ENCODE results near the gene IRX3.
A peak's percentile ranks its signal among the peaks of the same experiment; 100 is the strongest.

IRX3 gene

DNA sequence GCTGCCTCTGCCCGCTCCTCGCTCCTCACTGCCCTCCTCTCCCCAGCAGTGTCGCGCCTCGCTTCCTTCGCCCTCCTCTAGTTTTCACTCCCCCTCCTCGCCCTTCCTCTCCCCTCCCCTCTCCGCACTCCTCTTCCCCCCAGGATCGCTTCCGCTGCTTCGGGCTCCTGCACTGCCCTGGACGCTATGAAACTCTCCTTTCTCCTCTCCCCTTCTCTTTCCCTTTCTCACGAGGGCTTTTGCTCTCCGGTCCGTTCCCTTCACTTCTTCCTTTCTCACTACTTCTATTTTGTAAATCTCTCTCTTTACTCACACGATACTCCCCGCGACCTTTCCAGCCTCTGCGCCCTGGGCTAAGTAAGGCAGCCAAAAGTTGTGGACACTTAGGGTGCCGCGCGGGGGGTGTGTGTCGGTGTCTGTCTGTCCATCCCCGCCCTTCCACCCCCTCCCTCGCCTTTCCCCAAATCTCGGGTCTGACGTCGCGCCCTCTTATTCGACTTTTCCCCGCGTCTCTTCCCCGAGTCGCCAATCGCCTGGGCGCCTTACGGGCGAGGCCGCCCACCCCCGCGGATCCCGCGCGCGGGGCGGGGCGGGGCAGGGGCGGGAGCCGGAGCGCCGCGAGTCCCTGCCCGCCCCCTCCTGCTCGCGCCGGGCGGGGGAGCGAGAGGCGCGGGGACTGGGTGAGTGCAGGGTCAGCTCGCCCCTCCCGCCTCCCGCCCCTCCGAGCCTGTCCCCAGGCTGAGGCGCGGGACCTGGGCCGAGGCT lies at the start of gene IRX3:
TSS of gene IRX3 (minus strand) at position 422 of the 765 bp plus-strand sequence. CDS start 737 bp downstream, outside the sequence.
- H3K9me3 Mint-ChIP-seq: no peaks in the 10 kb centered on the region
- H3K27ac Mint-ChIP-seq: no peak within 1 kb of the TSS
- H3K4me3 Mint-ChIP-seq: peak within 1 kb of the TSS; percentile 47
- peaks cover 43% of the 10 kb centered on the region for H3K4me1 Mint-ChIP-seq
- DNase-seq (ENCODE audit: low spot score in 2 of 2) (no peak), ATAC-seq (no peak)
- H3K36me3 Mint-ChIP-seq: peaks cover 13% of the 10 kb centered on the region

DNA sequence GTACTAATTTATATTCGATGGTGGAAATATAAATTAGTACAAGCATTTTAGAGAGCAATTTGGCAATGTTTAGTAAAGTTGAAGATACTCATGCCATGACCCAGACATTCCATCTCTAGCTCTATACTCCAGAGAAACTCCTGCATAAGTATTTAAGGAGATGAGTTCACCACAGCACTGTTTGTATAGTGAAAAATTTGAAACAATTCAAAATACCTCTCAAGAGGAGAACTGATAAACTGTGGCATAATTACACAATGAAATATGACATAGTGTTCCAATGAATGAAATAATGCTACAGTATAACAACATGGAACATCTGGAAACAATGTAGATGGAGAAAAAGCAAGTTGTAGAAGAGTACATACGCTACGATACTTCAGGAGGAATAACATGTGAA lies 48.6 kb upstream of the IRX3 start:
- no peak overlapping the region for H3K4me3 Mint-ChIP-seq
- H3K4me1 Mint-ChIP-seq: no peaks in the 10 kb centered on the region
- no peak for ATAC-seq
- H3K27ac Mint-ChIP-seq: no peak overlapping the region
- H3K36me3 Mint-ChIP-seq: no peaks in the 10 kb centered on the region
- H3K9me3 Mint-ChIP-seq: no peaks in the 10 kb centered on the region
- no peak for DNase-seq (ENCODE audit: low spot score in 2 of 2)

DNA sequence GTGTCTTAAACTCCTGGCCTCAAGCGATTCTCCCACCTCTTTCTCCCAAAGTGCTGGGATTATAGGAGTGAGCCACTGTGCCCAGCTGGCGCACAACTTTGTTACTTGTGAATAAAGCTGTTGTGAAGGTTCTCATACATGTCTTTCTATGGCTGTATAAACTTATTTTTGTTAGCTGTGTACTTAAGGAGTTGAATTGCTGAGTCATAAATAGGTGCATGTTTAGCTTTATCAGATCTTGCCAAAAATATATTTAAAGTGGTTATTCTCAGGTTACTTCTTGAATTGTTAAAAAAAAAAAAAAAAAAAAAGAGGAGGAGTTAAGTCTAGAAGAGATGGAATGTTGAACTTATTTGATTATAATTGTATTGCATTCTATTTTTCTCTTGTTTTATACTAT lies 47.6 kb upstream of the IRX3 start:
- ATAC-seq: no peak

DNA sequence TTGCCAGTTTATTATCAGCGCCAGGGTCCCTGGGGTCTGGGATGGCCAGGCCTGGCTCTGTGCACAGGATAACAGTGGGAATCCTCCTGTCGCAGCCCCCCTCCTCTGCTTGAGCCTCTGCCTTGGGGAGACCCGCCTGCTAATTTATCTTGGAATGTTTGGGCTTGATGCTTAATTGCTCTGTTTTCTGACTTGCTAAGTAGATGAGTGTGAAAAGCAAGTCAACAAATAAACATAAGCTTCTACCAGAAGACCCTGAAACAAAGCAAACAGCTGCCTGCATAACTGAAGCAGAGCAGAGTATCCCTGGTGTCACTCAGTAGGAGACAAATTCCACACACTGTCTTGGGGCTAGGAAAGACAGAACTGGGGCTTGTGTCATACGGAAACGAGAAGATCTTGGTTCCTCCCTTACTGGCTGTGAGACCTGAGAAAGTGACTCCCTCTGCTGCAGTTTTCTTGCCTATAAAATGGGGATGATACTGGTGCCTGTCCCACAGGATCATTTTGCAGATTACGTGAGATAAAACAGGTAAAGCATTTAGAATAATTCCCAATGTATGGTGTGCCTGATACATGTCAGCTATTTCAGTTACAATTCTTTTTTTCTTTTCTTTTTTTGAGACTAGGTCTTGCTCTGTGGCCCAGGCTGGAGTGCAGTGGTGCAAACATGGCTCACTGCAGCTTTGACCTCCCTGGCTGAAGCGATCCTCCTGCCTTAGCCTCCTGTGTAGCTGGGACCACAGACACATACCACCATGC lies 44.8 kb upstream of the IRX3 start:
- Mint-ChIP-seq H3K4me3 (no peak overlapping the region), H3K27ac (no peak overlapping the region), H3K4me1 (no peaks in the 10 kb centered on the region), H3K9me3 (no peaks in the 10 kb centered on the region), H3K36me3 (no peaks in the 10 kb centered on the region)
- ATAC-seq: peak; percentile 36
- no peak for DNase-seq (ENCODE audit: low spot score in 2 of 2)

More for the DNA sequence above, 47.6 kb upstream of the IRX3 start:
- H3K4me1 Mint-ChIP-seq: no peaks in the 10 kb centered on the region
- no peak overlapping the region for H3K4me3 Mint-ChIP-seq
- DNase-seq (ENCODE audit: low spot score in 2 of 2): no peak
- H3K27ac Mint-ChIP-seq: no peak overlapping the region
- H3K36me3 Mint-ChIP-seq: no peaks in the 10 kb centered on the region
- H3K9me3 Mint-ChIP-seq: no peaks in the 10 kb centered on the region

DNA sequence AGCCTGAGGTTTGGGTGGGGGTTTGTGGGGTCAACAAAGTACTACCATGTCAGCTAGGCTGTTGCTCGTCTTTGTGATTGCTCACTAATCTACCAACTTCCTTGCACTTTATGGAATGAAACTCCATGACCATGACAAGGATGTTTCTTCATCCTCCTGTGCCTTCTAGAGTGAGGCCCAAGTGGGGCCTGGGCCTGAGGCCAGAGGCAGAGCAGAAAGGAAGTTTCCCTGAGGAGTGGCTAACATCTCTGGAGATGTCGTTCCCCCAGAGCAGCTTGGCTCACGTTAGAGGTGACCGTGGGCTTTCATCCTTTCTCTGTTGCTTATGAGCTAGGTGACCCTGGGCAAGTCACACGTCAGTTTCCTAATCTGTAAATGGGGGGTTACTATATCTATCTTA lies 41.0 kb upstream of the IRX3 start:
- Mint-ChIP-seq H3K36me3 (no peaks in the 10 kb centered on the region), H3K27ac (no peak overlapping the region), H3K4me1 (no peaks in the 10 kb centered on the region), H3K9me3 (no peaks in the 10 kb centered on the region), H3K4me3 (no peak overlapping the region)
- ATAC-seq (no peak), DNase-seq (ENCODE audit: low spot score in 2 of 2) (no peak)

DNA sequence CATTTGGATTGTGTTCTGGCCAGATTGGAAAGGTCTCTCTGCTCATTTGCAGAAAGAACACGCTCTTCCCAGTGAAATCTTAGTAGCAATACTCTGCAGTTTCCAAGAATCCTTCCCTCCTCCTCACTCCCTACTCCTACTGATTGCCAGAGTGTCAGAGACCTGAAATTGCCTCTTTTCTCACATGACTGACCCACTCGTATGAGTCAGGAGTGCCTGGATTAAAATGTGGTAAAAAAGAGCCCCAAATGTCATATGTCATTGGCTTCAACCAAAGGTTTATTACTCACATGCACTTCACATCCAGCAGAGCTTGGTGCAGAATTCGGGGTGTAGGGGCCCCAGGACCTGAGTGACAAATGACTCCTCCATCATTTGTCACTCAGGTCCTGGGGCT lies 39.7 kb upstream of the IRX3 start:
- Mint-ChIP-seq H3K4me1 (no peaks in the 10 kb centered on the region), H3K4me3 (no peak overlapping the region), H3K36me3 (no peaks in the 10 kb centered on the region), H3K9me3 (no peaks in the 10 kb centered on the region), H3K27ac (no peak overlapping the region)
- DNase-seq (ENCODE audit: low spot score in 2 of 2) (no peak), ATAC-seq (no peak)

DNA sequence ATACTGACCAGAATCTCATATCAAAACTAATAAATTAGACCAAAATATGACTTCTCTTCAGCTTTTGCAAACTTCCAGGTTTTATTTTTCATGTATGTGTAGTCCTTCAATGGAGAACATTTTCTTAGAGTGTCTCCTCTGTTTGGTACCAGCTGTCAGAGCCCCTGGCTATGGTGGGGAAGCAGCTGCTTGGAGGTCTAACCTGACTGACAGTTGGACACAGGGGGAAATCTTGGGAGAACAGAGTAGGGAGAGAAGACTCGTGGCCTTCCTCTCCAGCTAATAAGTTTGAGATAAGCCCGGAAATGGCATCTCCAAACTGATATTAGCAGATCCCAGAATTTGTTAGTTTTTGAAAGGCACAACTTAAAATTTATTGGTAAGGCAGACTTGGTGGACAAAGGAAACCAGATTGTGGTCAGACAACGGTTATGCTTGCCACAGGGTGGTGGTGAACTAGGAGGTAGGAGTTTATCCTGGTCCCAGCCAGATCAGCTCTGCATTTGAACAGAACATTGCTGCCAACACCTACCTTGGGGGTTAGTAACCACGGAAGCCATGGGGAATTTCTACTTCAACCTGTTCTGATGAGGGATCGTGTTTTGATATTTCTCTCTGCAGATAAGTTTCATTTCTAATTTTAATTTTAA lies 39.2 kb upstream of the IRX3 start:
- ATAC-seq (no peak), DNase-seq (ENCODE audit: low spot score in 2 of 2) (no peak)
- no peaks in the 10 kb centered on the region for H3K36me3 Mint-ChIP-seq
- H3K4me3 Mint-ChIP-seq: no peak overlapping the region
- no peaks in the 10 kb centered on the region for H3K4me1 Mint-ChIP-seq
- H3K9me3 Mint-ChIP-seq: no peaks in the 10 kb centered on the region
- H3K27ac Mint-ChIP-seq: no peak overlapping the region

DNA sequence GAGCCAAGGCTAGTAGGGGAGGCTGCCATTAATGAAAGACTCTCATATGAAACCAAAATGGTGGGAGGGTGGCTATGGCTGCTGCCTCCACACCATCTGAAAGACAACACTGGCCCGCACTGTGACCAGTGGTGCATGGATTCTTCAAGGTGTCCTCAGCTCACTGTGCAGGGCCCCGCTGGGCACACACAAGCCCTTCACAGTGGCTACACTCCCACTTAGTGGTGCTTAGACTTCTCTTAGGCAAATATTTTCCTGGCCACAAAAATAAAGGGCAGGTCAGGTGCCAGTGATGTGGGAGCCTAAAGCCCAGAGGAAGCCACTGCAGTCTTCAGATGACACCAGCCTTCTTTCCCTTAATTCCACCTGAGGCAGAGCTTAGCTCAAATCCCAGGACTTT lies 38.1 kb upstream of the IRX3 start:
- no peaks in the 10 kb centered on the region for H3K4me1 Mint-ChIP-seq
- no peaks in the 10 kb centered on the region for H3K36me3 Mint-ChIP-seq
- no peaks in the 10 kb centered on the region for H3K9me3 Mint-ChIP-seq
- no peak overlapping the region for H3K27ac Mint-ChIP-seq
- DNase-seq (ENCODE audit: low spot score in 2 of 2) (no peak), ATAC-seq (no peak)
- no peak overlapping the region for H3K4me3 Mint-ChIP-seq

DNA sequence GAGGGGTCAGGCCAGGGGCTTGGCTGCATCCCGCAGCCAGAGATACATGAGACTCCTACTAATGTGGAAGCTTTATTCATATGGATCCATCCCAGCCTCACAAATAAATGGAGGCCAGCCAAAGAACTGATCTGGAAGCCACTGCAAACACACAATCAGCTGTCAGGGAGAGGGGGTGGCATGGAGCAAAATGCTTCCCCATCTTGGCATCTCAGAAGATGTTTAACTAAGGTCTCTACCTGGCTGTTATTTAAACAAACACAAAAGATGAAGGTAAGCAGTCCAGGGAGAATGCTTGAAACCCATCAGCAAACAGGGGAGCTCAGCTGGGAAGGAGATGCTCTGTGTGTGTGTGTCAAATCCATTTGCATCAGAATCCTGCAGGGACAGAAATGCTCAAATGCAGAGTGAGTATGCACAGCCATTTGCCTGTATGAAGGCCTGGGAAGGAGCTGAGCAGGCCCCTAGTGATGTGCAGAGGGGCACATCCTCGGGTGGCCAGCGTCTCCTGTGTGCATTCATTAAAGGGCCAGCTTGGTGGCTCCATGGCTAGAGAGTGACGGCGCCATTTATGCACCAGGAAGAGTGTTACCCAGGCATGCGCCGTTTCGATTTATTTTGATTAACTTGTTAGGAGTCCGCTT lies 34.2 kb upstream of the IRX3 start:
- ATAC-seq (no peak), DNase-seq (ENCODE audit: low spot score in 2 of 2) (no peak)
- Mint-ChIP-seq H3K4me3 (no peak overlapping the region), H3K27ac (no peak overlapping the region), H3K9me3 (no peaks in the 10 kb centered on the region), H3K36me3 (no peaks in the 10 kb centered on the region), H3K4me1 (no peaks in the 10 kb centered on the region)

DNA sequence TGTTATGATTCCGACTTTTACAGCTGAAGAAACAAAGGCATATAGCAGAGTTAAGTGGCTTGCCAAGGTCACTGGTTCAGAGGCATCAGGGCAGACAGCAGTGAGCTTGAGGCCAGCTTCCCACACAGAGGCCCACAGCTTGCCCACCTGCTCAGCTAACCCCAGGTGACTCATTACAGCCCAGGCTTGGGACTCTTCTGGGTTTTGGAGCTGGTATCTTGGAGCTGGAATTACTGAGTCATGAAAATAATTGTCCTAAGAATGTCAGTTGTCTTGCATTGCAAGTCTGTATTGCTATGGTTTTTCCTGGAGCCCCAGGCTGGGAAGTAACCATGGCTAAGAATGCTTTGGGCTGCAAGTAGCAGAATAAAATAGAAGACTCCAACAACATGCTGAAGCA lies 32.4 kb upstream of the IRX3 start:
- no peaks in the 10 kb centered on the region for H3K4me1 Mint-ChIP-seq
- DNase-seq (ENCODE audit: low spot score in 2 of 2): no peak
- ATAC-seq: no peak
- no peak overlapping the region for H3K4me3 Mint-ChIP-seq
- no peaks in the 10 kb centered on the region for H3K36me3 Mint-ChIP-seq
- no peaks in the 10 kb centered on the region for H3K9me3 Mint-ChIP-seq
- H3K27ac Mint-ChIP-seq: no peak overlapping the region

DNA sequence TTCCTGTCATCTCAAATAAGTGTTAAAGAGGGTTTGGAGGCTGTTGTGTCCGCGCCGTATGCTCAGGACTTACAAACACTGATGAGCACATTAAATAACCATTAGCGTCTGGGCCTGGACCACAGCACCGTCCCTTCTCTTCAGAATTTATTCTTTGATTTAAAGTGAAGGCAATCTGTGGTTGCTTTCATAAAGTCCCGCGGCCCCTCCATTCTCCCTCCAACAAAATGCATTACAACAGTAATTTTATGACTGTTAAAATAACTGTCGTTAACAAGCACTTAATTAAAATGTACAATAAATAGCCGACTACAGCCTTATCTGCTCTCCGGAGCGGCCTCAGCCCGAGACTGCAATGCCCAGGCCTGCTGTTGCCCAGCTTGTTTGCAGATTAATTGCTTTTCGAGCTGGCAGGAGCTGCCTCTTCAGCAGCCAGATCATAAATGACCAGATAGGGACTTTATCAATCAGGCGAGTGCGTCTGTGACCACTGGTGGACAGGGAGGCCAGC lies 30.6 kb upstream of the IRX3 start:
- H3K9me3 Mint-ChIP-seq: no peaks in the 10 kb centered on the region
- no peak overlapping the region for H3K4me3 Mint-ChIP-seq
- no peak overlapping the region for H3K27ac Mint-ChIP-seq
- no peak for ATAC-seq
- no peaks in the 10 kb centered on the region for H3K4me1 Mint-ChIP-seq
- no peaks in the 10 kb centered on the region for H3K36me3 Mint-ChIP-seq
- no peak for DNase-seq (ENCODE audit: low spot score in 2 of 2)

DNA sequence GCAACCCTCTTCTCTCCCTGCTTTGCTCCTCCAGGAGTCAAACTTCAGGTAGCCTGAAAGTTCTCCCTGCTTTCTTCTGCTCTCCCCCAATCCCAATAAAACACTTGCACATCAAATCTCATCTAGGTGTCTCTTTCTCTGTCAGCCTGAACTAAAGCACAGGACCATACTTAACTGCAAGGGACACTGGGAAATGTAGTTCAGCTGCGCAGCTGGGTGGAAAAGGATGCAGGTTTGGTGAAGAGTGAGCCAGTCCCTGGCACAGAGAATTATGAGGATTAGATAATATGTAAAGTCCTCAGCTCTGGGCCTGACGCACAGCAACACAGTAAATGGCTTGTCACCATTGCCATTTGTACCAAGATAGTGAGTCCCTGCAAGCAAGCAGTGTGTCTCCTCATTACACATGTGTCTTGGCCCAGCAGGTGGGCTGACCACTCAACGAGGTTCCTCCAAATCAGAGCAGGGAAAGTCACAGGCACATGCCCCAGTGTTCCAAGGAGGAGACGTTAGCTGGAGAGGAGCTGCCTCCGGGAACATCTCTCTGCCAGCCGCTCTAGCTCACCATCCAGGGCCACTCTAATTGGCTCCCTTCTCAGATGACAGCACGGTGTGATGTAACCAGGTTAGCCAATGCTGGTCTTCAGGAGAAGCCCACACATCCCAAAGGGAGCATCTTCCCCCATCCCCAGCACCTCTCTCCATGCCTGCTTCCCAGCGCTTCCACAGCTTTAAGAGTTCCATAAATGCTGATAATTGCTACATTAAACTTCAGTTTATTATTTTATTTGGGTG lies 29.7 kb upstream of the IRX3 start:
- Mint-ChIP-seq H3K4me1 (no peaks in the 10 kb centered on the region), H3K4me3 (no peak overlapping the region), H3K9me3 (no peaks in the 10 kb centered on the region), H3K36me3 (no peaks in the 10 kb centered on the region), H3K27ac (no peak overlapping the region)
- ATAC-seq: no peak
- DNase-seq (ENCODE audit: low spot score in 2 of 2): no peak

DNA sequence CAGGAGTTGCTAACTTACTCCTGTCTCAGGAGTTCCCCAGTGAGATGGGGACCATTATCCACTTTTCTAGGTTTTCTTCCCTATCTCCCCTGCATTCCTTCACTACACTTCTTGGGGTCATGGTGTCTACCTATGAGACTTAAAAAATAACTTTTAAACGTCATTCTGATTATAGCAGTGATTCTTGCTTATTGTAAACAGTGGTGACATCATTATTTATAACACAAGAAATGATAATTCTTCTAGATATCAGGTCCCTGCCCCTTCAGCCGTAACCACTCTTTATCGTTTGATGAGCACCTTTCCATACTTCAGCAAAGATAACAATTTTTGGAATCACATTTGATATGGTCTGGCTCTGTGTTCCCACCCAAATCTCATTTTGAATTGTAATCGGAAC lies 27.2 kb upstream of the IRX3 start:
- H3K27ac Mint-ChIP-seq: no peak overlapping the region
- no peak overlapping the region for H3K4me3 Mint-ChIP-seq
- no peaks in the 10 kb centered on the region for H3K9me3 Mint-ChIP-seq
- no peaks in the 10 kb centered on the region for H3K36me3 Mint-ChIP-seq
- DNase-seq (ENCODE audit: low spot score in 2 of 2) (no peak), ATAC-seq (no peak)
- no peaks in the 10 kb centered on the region for H3K4me1 Mint-ChIP-seq

DNA sequence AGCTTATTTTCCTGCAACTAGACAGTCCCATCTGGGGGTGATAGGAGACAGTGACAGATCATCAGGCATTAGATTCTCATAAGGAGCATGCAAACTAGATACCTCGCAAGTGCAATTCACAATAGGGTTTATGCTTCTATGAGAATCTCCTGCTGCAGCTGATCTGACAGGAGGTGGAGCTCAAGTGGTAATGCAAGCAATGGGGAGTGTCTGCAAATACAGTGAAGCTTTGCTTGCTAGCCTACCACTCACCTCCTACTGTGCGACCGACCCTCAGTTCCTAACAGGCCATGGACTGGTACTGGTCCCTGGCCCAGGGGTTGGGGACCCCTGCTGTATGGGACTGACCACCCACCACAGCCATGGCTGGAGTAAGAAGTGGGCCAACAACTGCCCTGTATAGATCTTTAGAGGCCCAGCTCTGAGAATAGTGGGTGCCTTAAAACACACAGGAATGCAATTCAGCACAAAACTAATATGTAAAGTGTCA lies 26.0 kb upstream of the IRX3 start:
- DNase-seq (ENCODE audit: low spot score in 2 of 2) (no peak), ATAC-seq (no peak)
- Mint-ChIP-seq H3K9me3 (no peaks in the 10 kb centered on the region), H3K4me3 (no peak overlapping the region), H3K27ac (no peak overlapping the region), H3K36me3 (no peaks in the 10 kb centered on the region), H3K4me1 (no peaks in the 10 kb centered on the region)
